H9 (cell line): ENCODE data around the gene KPTN. TPM values are rescaled to one million over a fixed set of nuclear protein-coding genes. Genes with fewer than 3 reads are reported as not detected.

ENCODE experiments used
- DNase-seq: peaks from one replicate; pipeline ENCODE4 v3.0.0-alpha.2; 2017
- H2AFZ ChIP-seq: one replicate; pipeline ENCODE4 v1.6.1; 2013; ENCODE audit warnings: mild to moderate bottlenecking, low read length, control low read depth, moderate library complexity
- H2AK5ac ChIP-seq: 2 replicates; pipeline ENCODE4 v1.6.1; 2013; ENCODE audit warnings: low read length, control low read depth, mixed read lengths; ENCODE audit not compliant: insufficient read length
- H2BK120ac ChIP-seq: one replicate; pipeline ENCODE4 v1.6.1; 2013; ENCODE audit warnings: low read depth, mild to moderate bottlenecking, low read length, control low read depth, inconsistent platforms; ENCODE audit not compliant: poor library complexity, severe bottlenecking
- H2BK12ac ChIP-seq: 2 replicates; pipeline ENCODE4 v1.6.1; 2013; ENCODE audit warnings: low read length, control low read depth, mixed read lengths, low read depth; ENCODE audit not compliant: insufficient read length
- H2BK15ac ChIP-seq: 2 replicates; pipeline ENCODE4 v1.6.1; 2013; ENCODE audit warnings: low read depth, low read length, control low read depth
- H2BK20ac ChIP-seq: one replicate; pipeline ENCODE4 v1.6.1; 2013; ENCODE audit warnings: low read depth, mild to moderate bottlenecking, low read length, control low read depth, inconsistent platforms; ENCODE audit not compliant: poor library complexity, severe bottlenecking
- H2BK5ac ChIP-seq: 2 replicates; pipeline ENCODE4 v1.6.1; 2013; ENCODE audit warnings: low read length, control low read depth, mixed read lengths; ENCODE audit not compliant: insufficient read length
- H3K14ac ChIP-seq: 2 replicates; pipeline ENCODE4 v1.6.1; 2013; ENCODE audit warnings: low read length, control low read depth; ENCODE audit not compliant: insufficient read depth
- H3K18ac ChIP-seq: 2 replicates; pipeline ENCODE4 v1.6.1; 2013; ENCODE audit warnings: low read depth, mild to moderate bottlenecking, mixed read lengths, low read length, control low read depth; ENCODE audit not compliant: insufficient read length
- H3K23ac ChIP-seq: 2 replicates; pipeline ENCODE4 v1.6.1; 2013; ENCODE audit warnings: low read length, control low read depth, mixed read lengths, low read depth; ENCODE audit not compliant: insufficient read length
- H3K23me2 ChIP-seq: 2 replicates; pipeline ENCODE4 v1.6.1; 2013; ENCODE audit warnings: low read depth, mild to moderate bottlenecking, mixed read lengths, low read length, control low read depth; ENCODE audit not compliant: insufficient read length, poor library complexity, severe bottlenecking
- H3K27ac ChIP-seq: 2 replicates; pipeline ENCODE4 v1.5.1; 2013; ENCODE audit warnings: low read length, control low read depth, mixed read lengths, low read depth; ENCODE audit not compliant: insufficient read length
- H3K27me3 ChIP-seq: 2 replicates; pipeline ENCODE4 v1.6.1; 2013; ENCODE audit warnings: low read length, control low read depth, inconsistent platforms; ENCODE audit not compliant: insufficient read depth
- H3K4ac ChIP-seq: 2 replicates; pipeline ENCODE4 v1.6.1; 2013; ENCODE audit warnings: low read depth, mild to moderate bottlenecking, control low read depth, inconsistent platforms, low read length, moderate library complexity
- H3K4me1 ChIP-seq: 2 replicates; pipeline ENCODE4 v1.6.1; 2013; ENCODE audit warnings: low read length, control low read depth, inconsistent platforms; ENCODE audit not compliant: insufficient read depth
- H3K4me2 ChIP-seq: 2 replicates; pipeline ENCODE4 v1.6.1; 2013; ENCODE audit warnings: low read length, control low read depth, mixed read lengths; ENCODE audit not compliant: insufficient read length, insufficient read depth
- H3K56ac ChIP-seq: 2 replicates; pipeline ENCODE4 v1.6.1; 2013; ENCODE audit warnings: low read depth, mild to moderate bottlenecking, mixed read lengths, low read length, control low read depth; ENCODE audit not compliant: insufficient read length
- H3K79me1 ChIP-seq: 2 replicates; pipeline ENCODE4 v1.6.1; 2013; ENCODE audit warnings: low read depth, mild to moderate bottlenecking, moderate library complexity, low read length, control low read depth, inconsistent platforms; ENCODE audit not compliant: insufficient read depth, poor library complexity, severe bottlenecking
- H3K79me2 ChIP-seq: 2 replicates; pipeline ENCODE4 v1.6.1; 2013; ENCODE audit warnings: low read length, control low read depth, inconsistent platforms; ENCODE audit not compliant: insufficient read depth
- H3K9ac ChIP-seq: 2 replicates; pipeline ENCODE4 v1.6.1; 2013; ENCODE audit warnings: low read length, control low read depth, mixed read lengths; ENCODE audit not compliant: insufficient read length; ENCODE audit errors: extremely low read depth
- H3K9me3 ChIP-seq: one replicate; pipeline ENCODE4 v1.6.1; 2013; ENCODE audit warnings: low read depth, low read length, inconsistent platforms; ENCODE audit not compliant: control insufficient read depth
- H3T11ph ChIP-seq: one replicate; pipeline ENCODE4 v1.6.1; 2013; ENCODE audit warnings: mild to moderate bottlenecking, low read length, control low read depth, inconsistent platforms
- H4K20me1 ChIP-seq: one replicate; pipeline ENCODE4 v1.6.1; 2013; ENCODE audit not compliant: control insufficient read depth, insufficient read length, insufficient read depth
- H4K5ac ChIP-seq: 2 replicates; pipeline ENCODE4 v1.6.1; 2013; ENCODE audit warnings: low read depth, mild to moderate bottlenecking, mixed read lengths, low read length, control low read depth; ENCODE audit not compliant: insufficient read length
- H4K8ac ChIP-seq: replicated peaks from 2 replicates; pipeline ENCODE4 v1.6.1; 2013; ENCODE audit warnings: low read length, control low read depth, mixed read lengths, low read depth; ENCODE audit not compliant: insufficient read length
- H4K91ac ChIP-seq: 2 replicates; pipeline ENCODE4 v1.6.1; 2013; ENCODE audit warnings: low read depth, mild to moderate bottlenecking, moderate library complexity, mixed read lengths, low read length, control low read depth; ENCODE audit not compliant: insufficient read length
- H3K27ac Mint-ChIP-seq, 3 experiments: 2 replicates in 2 of 3; 3 replicates in 1 of 3; pipeline ENCODE4 v1.8.0; 2020 to 2021; ENCODE audit warnings: mixed read lengths in 3 of 3, mild to moderate bottlenecking in 1 of 3, moderate library complexity in 1 of 3
- H3K27me3 Mint-ChIP-seq: 2 replicates; pipeline ENCODE4 v1.8.0; 2021; ENCODE audit warnings: low read depth, mild to moderate bottlenecking, moderate library complexity, mixed read lengths
- H3K36me3 Mint-ChIP-seq, 3 experiments: 2 replicates in 2 of 3; 3 replicates in 1 of 3; pipeline ENCODE4 v1.8.0; 2020 to 2021; ENCODE audit warnings: low read depth in 3 of 3, mixed read lengths in 3 of 3; ENCODE audit not compliant: insufficient read depth in 1 of 3
- H3K4me1 Mint-ChIP-seq, 2 experiments: 2 replicates each; pipeline ENCODE4 v1.8.0; 2020; ENCODE audit warnings: mixed read lengths in 2 of 2
- H3K4me3 Mint-ChIP-seq, 2 experiments: 2 replicates in 1 of 2; 3 replicates in 1 of 2; pipeline ENCODE4 v1.8.0; 2020 to 2021; ENCODE audit warnings: mild to moderate bottlenecking in 2 of 2, mixed read lengths in 2 of 2, moderate library complexity in 1 of 2
- H3K9me3 Mint-ChIP-seq, 2 experiments: 2 replicates in 1 of 2; 3 replicates in 1 of 2; pipeline ENCODE4 v1.8.0; 2020; ENCODE audit warnings: mild to moderate bottlenecking in 2 of 2, mixed read lengths in 2 of 2, moderate library complexity in 1 of 2
- WGBS: extraction: QIAGEN DNeasy Blood & Tissue Kit; methylation state at CpG from one replicate; pipeline ENCODE4 v1.1.7; 2013; ENCODE audit warnings: missing lambda C conversion rate, low lambda C conversion rate, mixed read lengths; ENCODE audit not compliant: insufficient read length; ENCODE audit errors: extremely low coverage; 5-methylcytosine and 5-hydroxymethylcytosine counted together
- total RNA-seq: library from RNA; stranded (reverse); gene quantifications from 2 replicates; pipeline ENCODE4 v1.2.1, GENCODE V29; 2021
- TF ChIP-seq, protein P1 (sequence below): fragments of 200-600 bp; sonication (generic); conservative IDR thresholded peaks from 3 replicates; pipeline ENCODE4 v1.8.0; 2021; ENCODE audit warnings: antibody characterized with exemption, mild to moderate bottlenecking

KPTN gene
- total RNA-seq, 1 experiment from 2014 or later = 35.4 TPM

- Histone ChIP-seq H3K9me3 (no peaks in the 10 kb centered on the region), H2BK15ac (no peak overlapping the region), H3K14ac (no peak overlapping the region), H2BK5ac (no peak overlapping the region), H4K91ac (no peak overlapping the region), H3K4ac (no peak overlapping the region), H4K5ac (no peak overlapping the region), H2BK120ac (no peak overlapping the region), H3K4me1 (no peaks in the 10 kb centered on the region), H2BK20ac (no peak overlapping the region), H3K18ac (no peak overlapping the region), H3K56ac (no peak overlapping the region), H2BK12ac (no peak overlapping the region), H3K23ac (no peak overlapping the region), H3K9ac (no peak overlapping the region), H2AFZ (no peak overlapping the region), H2AK5ac (no peak overlapping the region), H3K4me2 (no peak overlapping the region), H4K20me1 (no peaks in the 10 kb centered on the region), H3K23me2 (peaks cover 7% of the 10 kb centered on the region), H3T11ph (no peak overlapping the region), H3K79me2 (peaks cover 10% of the 10 kb centered on the region; the same call in 1 of the 2 replicates), H3K79me1 (peaks cover 14% of the 10 kb centered on the region), H3K27me3 (no peaks in the 10 kb centered on the region), H4K8ac (no peak overlapping the region), H3K27ac (no peak overlapping the region)
- H3K4me1 Mint-ChIP-seq = peaks cover 23 to 32% of the 10 kb centered on the region in 2 experiments
- peaks cover 0 to 4% (median 0%) of the 10 kb centered on the region in 3 experiments; a peak in 1 of 7 replicates for H3K36me3 Mint-ChIP-seq
- no CpG with 5 or more reads among the region's 8 CpGs for WGBS
- H3K9me3 Mint-ChIP-seq = no peaks in the 10 kb centered on the region
- DNase-seq = no peak
- H3K27me3 Mint-ChIP-seq = no peaks in the 10 kb centered on the region
- peak overlapping the region; percentile 20 to 35 (median 30); a peak in 1 of 7 replicates for H3K27ac Mint-ChIP-seq
- TF ChIP-seq, protein P1, sequence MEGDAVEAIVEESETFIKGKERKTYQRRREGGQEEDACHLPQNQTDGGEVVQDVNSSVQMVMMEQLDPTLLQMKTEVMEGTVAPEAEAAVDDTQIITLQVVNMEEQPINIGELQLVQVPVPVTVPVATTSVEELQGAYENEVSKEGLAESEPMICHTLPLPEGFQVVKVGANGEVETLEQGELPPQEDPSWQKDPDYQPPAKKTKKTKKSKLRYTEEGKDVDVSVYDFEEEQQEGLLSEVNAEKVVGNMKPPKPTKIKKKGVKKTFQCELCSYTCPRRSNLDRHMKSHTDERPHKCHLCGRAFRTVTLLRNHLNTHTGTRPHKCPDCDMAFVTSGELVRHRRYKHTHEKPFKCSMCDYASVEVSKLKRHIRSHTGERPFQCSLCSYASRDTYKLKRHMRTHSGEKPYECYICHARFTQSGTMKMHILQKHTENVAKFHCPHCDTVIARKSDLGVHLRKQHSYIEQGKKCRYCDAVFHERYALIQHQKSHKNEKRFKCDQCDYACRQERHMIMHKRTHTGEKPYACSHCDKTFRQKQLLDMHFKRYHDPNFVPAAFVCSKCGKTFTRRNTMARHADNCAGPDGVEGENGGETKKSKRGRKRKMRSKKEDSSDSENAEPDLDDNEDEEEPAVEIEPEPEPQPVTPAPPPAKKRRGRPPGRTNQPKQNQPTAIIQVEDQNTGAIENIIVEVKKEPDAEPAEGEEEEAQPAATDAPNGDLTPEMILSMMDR = no peak
- no peak overlapping the region; a peak in 1 of 5 replicates for H3K4me3 Mint-ChIP-seq
These were observed 26.0 kb upstream of the KPTN start for GRCh38 chr19:47509973-47510372.
